B cell (primary cell): Measurements from ENCODE around the gene RBMS3. TPM values are rescaled to one million over a fixed set of nuclear protein-coding genes. Genes with fewer than 3 reads are reported as not detected.

Experiments
- ATAC-seq: fragments of 200-7000 bp; cut with Tn5 transposase; one replicate; pipeline ENCODE4 v1.10.0; 2021; ENCODE audit warnings: low read depth, mild to moderate bottlenecking, moderate number of reproducible peaks, moderate library complexity
- CTCF ChIA-PET: fragments of 350-600 bp; sonication (Branson Sonifier 250); formaldehyde crosslinking; loops from one replicate; lab custom pipeline; 2021; ENCODE audit warnings: antibody characterized with exemption, inconsistent platforms; lab: Charles Lee
- POLR2A ChIA-PET: fragments of 350-600 bp; sonication (Branson Sonifier 250); formaldehyde crosslinking; loops from one replicate; lab custom pipeline; 2021; ENCODE audit warnings: antibody characterized with exemption; lab: Charles Lee
- DNase-seq: peaks from one replicate; pipeline ENCODE4 v3.0.0; 2013
- H2AFZ ChIP-seq: 2 replicates; pipeline ENCODE4 v1.6.1; 2012; ENCODE audit warnings: mild to moderate bottlenecking, low read depth, low read length; ENCODE audit not compliant: insufficient read depth, poor library complexity, severe bottlenecking
- H3K27ac ChIP-seq, 2 donors: 1 replicate in 1 of 2; 2 replicates in 1 of 2; pipeline ENCODE4 v1.5.1; 2012 to 2013; ENCODE audit warnings: low read length in 2 of 2, mild to moderate bottlenecking in 2 of 2, moderate library complexity in 1 of 2
- H3K27me3 ChIP-seq, 4 experiments: fragments of 200-600 bp in 1 of 4; sonication (generic) in 1 of 4; replicated peaks in 1 of 4; 1 replicate in 2 of 4; 2 replicates in 2 of 4; pipeline versions ENCODE4 v1.6.1 to v1.7.0; 2013 to 2016; ENCODE audit warnings: low read length in 3 of 4, mild to moderate bottlenecking in 2 of 4, mixed read lengths in 1 of 4, moderate library complexity in 1 of 4; ENCODE audit not compliant: insufficient read depth in 4 of 4, control insufficient read depth in 3 of 4; ENCODE audit errors: control extremely low read depth in 1 of 4
- H3K36me3 ChIP-seq, 2 experiments: replicated peaks in 1 of 2; 1 replicate in 1 of 2; 2 replicates in 1 of 2; pipeline versions ENCODE4 v1.6.1 to v1.7.1; 2013; ENCODE audit warnings: low read length in 1 of 2; ENCODE audit not compliant: insufficient read depth in 2 of 2, control insufficient read depth in 1 of 2; ENCODE audit errors: control extremely low read depth in 1 of 2, extremely low read depth in 1 of 2
- H3K4me1 ChIP-seq, 2 donors: fragments of 200-600 bp in 1 of 2; sonication (generic) in 1 of 2; 1 replicate in 1 of 2; 2 replicates in 1 of 2; pipeline versions ENCODE4 v1.5.1 to v1.6.1; 2013 to 2017; ENCODE audit warnings: low read length in 2 of 2; ENCODE audit not compliant: control insufficient read depth in 2 of 2, insufficient read depth in 2 of 2
- H3K4me2 ChIP-seq: replicated peaks from 2 replicates; pipeline ENCODE3; 2012; ENCODE audit warnings: mild to moderate bottlenecking, low read depth, low read length; ENCODE audit not compliant: poor library complexity, severe bottlenecking
- H3K4me3 ChIP-seq, 5 experiments: fragments of 200-600 bp in 1 of 5; sonication (generic) in 1 of 5; 1 replicate in 3 of 5; 2 replicates in 2 of 5; pipeline versions ENCODE4 v1.5.1 to v1.7.0; 2011 to 2016; ENCODE audit warnings: low read length in 4 of 5, mild to moderate bottlenecking in 4 of 5, low read depth in 2 of 5, control low read depth in 1 of 5, moderate library complexity in 1 of 5; ENCODE audit not compliant: insufficient read depth in 1 of 5; ENCODE audit errors: control extremely low read depth in 1 of 5, extremely low read depth in 1 of 5
- H3K79me2 ChIP-seq: fragments of 200-600 bp; sonication (generic); one replicate; pipeline ENCODE4 v1.6.0; 2016; ENCODE audit warnings: low read length; ENCODE audit not compliant: control insufficient read depth, insufficient read depth
- H3K9ac ChIP-seq: fragments of 200-600 bp; sonication (generic); 2 replicates; pipeline ENCODE4 v1.6.1; 2017; ENCODE audit warnings: mild to moderate bottlenecking, low read length, moderate library complexity
- H3K9me3 ChIP-seq, 3 donors: one replicate each; pipeline versions ENCODE4 v1.6.1 to v1.7.1; 2013; ENCODE audit warnings: low read length in 2 of 3; ENCODE audit not compliant: control insufficient read depth in 2 of 3, insufficient read depth in 1 of 3; ENCODE audit errors: control extremely low read depth in 1 of 3
- H4K20me1 ChIP-seq: 2 replicates; pipeline ENCODE4 v1.6.0; 2012; ENCODE audit warnings: mild to moderate bottlenecking, low read length; ENCODE audit not compliant: insufficient read depth, control insufficient read depth, poor library complexity, severe bottlenecking
- H3K27ac Mint-ChIP-seq: one replicate; pipeline ENCODE4 v1.8.0; 2021; ENCODE audit warnings: mixed read lengths
- H3K27me3 Mint-ChIP-seq: one replicate; pipeline ENCODE4 v1.8.0; 2021; ENCODE audit warnings: mixed read lengths
- H3K4me1 Mint-ChIP-seq: one replicate; pipeline ENCODE4 v1.8.0; 2021; ENCODE audit warnings: mixed read lengths
- H3K4me3 Mint-ChIP-seq: one replicate; pipeline ENCODE4 v1.8.0; 2021; ENCODE audit warnings: mixed read lengths
- H3K9me3 Mint-ChIP-seq: one replicate; pipeline ENCODE4 v1.8.0; 2022; ENCODE audit warnings: mixed read lengths; ENCODE audit not compliant: insufficient read depth
- EZH2 ChIP-seq: IDR thresholded peaks from 2 replicates; pipeline ENCODE4 v1.6.1; 2012; ENCODE audit warnings: borderline replicate concordance, low read depth, mild to moderate bottlenecking, moderate library complexity, low read length; ENCODE audit not compliant: insufficient read depth, poor library complexity, severe bottlenecking
- WGBS: methylation state at CpG from one replicate; pipeline ENCODE4 v1.1.5; 2013; ENCODE audit warnings: missing lambda C conversion rate; ENCODE audit not compliant: insufficient coverage; 5-methylcytosine and 5-hydroxymethylcytosine counted together
- intact Hi-C: fragments of 100-400 bp; cut with micrococcal nuclease; formaldehyde crosslinking; loops from one replicate; pipeline ENCODE4 v1.10.0; 2022
- polyA plus RNA-seq: library from polyadenylated mRNA; depleted of rRNA; stranded (reverse); fragments of >200 nt; gene quantifications from 2 replicates; pipeline ENCODE4 v1.2.3, GENCODE V29; 2012
- total RNA-seq, 2 donors: library from RNA; stranded (reverse); fragments of 120-200 nt in 1 of 2; gene quantifications; 1 replicate in 1 of 2; 2 replicates in 1 of 2; pipeline versions ENCODE4 v1.2.3 to v1.2.4, GENCODE V29; 2013 to 2022
- TF ChIP-seq, protein P1 (sequence below): fragments of 200-600 bp; IDR thresholded peaks from one replicate; pipeline ENCODE4 v1.8.0; 2022; ENCODE audit warnings: antibody characterized with exemption, mild to moderate bottlenecking

The RBMS3 gene
- total and polyA plus RNA-seq, 2 donors (not counting 1 experiment from before 2014, with no cell fraction given) = not detected

DNA sequence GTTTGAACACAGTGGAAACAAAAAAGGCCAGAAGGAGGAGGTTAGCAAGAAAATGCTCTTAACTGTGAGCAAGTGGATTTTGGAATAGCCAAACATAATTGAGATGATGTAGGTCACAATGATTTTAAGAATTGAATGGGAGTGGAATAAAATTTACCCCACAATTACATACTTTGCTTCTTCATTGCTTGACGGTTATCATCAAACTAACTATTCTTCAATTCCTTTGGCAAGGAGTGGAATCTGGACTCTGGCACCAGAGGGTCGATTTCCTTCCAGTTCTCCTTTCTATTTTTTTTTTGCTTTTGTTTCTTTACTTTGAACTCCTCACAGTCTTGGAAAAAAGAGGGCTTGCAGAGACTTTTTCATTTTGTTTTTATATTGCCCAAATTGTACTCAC lies 691.0 kb downstream of the RBMS3 start:
- DNase-seq (no peak), ATAC-seq (no peak)
- CTCF ChIA-PET = no interaction called here
- no peaks in the 10 kb centered on the region for H3K4me1 ChIP-seq
- peaks cover 0 to 3% (median 2%) of the 10 kb centered on the region in 3 donors for H3K9me3 ChIP-seq
- no CpG with 5 or more reads among the region's 2 CpGs for WGBS
- no peaks in the 10 kb centered on the region for H4K20me1 ChIP-seq
- POLR2A ChIA-PET = no interaction called here
- intact Hi-C loops = no loop called here
- no peak overlapping the region for H3K9ac ChIP-seq
- H3K27ac ChIP-seq = no peak overlapping the region
- H3K79me2 ChIP-seq = no peaks in the 10 kb centered on the region
- no peak overlapping the region for H2AFZ ChIP-seq
- H3K27ac Mint-ChIP-seq = no peak overlapping the region
- no peak overlapping the region for H3K4me3 Mint-ChIP-seq
- no peaks in the 10 kb centered on the region for H3K9me3 Mint-ChIP-seq
- H3K27me3 Mint-ChIP-seq = peaks cover 13% of the 10 kb centered on the region
- no peak overlapping the region for H3K4me2 ChIP-seq
- no peaks in the 10 kb centered on the region for H3K36me3 ChIP-seq
- H3K4me3 ChIP-seq = no peak overlapping the region
- H3K4me1 Mint-ChIP-seq = no peaks in the 10 kb centered on the region
- TF ChIP-seq EZH2 = no peak
- TF ChIP-seq, protein P1, sequence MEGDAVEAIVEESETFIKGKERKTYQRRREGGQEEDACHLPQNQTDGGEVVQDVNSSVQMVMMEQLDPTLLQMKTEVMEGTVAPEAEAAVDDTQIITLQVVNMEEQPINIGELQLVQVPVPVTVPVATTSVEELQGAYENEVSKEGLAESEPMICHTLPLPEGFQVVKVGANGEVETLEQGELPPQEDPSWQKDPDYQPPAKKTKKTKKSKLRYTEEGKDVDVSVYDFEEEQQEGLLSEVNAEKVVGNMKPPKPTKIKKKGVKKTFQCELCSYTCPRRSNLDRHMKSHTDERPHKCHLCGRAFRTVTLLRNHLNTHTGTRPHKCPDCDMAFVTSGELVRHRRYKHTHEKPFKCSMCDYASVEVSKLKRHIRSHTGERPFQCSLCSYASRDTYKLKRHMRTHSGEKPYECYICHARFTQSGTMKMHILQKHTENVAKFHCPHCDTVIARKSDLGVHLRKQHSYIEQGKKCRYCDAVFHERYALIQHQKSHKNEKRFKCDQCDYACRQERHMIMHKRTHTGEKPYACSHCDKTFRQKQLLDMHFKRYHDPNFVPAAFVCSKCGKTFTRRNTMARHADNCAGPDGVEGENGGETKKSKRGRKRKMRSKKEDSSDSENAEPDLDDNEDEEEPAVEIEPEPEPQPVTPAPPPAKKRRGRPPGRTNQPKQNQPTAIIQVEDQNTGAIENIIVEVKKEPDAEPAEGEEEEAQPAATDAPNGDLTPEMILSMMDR = no peak
- H3K27me3 ChIP-seq = peaks cover 0 to 3% (median 0%) of the 10 kb centered on the region in 4 experiments

DNA sequence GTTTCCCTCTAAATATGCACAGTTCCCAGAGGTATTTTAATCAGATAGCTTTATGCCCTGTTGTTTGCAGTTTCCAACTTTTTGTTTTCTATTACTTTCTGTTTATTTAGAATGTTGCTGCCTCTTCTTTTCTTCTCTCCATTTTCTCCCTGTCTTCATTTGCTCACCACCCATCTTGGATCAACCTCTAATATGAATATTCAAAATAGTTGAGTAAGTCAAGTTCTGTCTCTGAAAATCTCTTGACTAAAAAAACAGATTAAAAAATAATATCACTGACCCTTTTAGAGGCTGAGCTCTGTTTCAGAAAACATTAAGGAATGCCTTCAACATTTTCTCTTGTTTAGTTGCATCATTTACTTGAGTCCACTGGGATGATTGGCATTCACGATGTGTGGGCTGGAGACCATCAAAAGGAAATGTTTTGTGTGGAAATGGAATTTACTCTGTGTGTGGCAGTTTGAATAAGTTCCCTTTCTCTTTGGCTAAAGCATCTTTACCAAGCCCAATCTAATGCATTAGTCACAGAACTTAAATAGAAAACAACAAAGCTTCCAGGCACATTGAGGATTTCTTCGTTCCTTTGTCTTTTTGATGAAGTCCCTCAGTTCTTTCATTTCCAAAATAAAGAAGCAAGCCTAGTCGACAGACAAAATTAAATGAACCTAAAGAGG lies 691.6 kb downstream of the RBMS3 start:
- H3K27ac Mint-ChIP-seq = no peak overlapping the region
- H3K4me1 Mint-ChIP-seq = no peaks in the 10 kb centered on the region
- Histone ChIP-seq H4K20me1 (no peaks in the 10 kb centered on the region), H3K9me3 (peaks cover 0 to 2% (median 2%) of the 10 kb centered on the region in 3 donors), H3K9ac (no peak overlapping the region), H3K4me2 (no peak overlapping the region), H3K4me3 (no peak overlapping the region), H3K27ac (no peak overlapping the region), H3K79me2 (no peaks in the 10 kb centered on the region), H3K36me3 (no peaks in the 10 kb centered on the region), H3K4me1 (no peaks in the 10 kb centered on the region), H2AFZ (no peak overlapping the region), H3K27me3 (peaks cover 0 to 3% (median 0%) of the 10 kb centered on the region in 4 experiments)
- no peaks in the 10 kb centered on the region for H3K9me3 Mint-ChIP-seq
- H3K27me3 Mint-ChIP-seq = peaks cover 14% of the 10 kb centered on the region
- WGBS = 60% methylated on average over 1 of the region's 3 CpGs
- ATAC-seq (no peak), DNase-seq (no peak)
- CTCF ChIA-PET = no interaction called here
- intact Hi-C loops = no loop called here
- H3K4me3 Mint-ChIP-seq = no peak overlapping the region
- POLR2A ChIA-PET = no interaction called here
- TF ChIP-seq EZH2 = no peak
- TF ChIP-seq, protein P1 = no peak
